ENCODE results near the gene AJM1.

- TF ChIP-seq CTCF (IDR thresholded peaks at IDR 0.05) (no peak), POLR2A (IDR thresholded peaks at IDR 0.05) (no peak)
These were observed 37.0 kb upstream of the AJM1 start for GRCh38 chr9:136805207-136805740.

Measured in esophagus squamous epithelium (tissue), 4 donors.